GM19193 (cell line): ENCODE results near the gene JAG2.

Experiments used
- POLR2A ChIP-seq: IDR thresholded peaks from 4 replicates; pipeline ENCODE4 v1.6.1; 2011; ENCODE audit not compliant: insufficient read depth, insufficient read length; ENCODE audit errors: extremely low read depth

JAG2 gene

GRCh38 chr14:105123064-105123665, 45.4 kb downstream of the JAG2 start:
- no peak for TF ChIP-seq POLR2A

- TF ChIP-seq POLR2A: no peak
Measured at GRCh38 chr14:105120056-105120455, 48.5 kb downstream of the JAG2 start.

GRCh38 chr14:105119408-105120025, 49.1 kb downstream of the JAG2 start:
- TF ChIP-seq POLR2A: no peak

- no peak for TF ChIP-seq POLR2A
Measured at GRCh38 chr14:105118646-105119407, 49.7 kb downstream of the JAG2 start.

GRCh38 chr14:105117710-105118385, 50.7 kb downstream of the JAG2 start:
- TF ChIP-seq POLR2A: no peak

GRCh38 chr14:105117257-105117646, 51.3 kb downstream of the JAG2 start:
- no peak for TF ChIP-seq POLR2A

GRCh38 chr14:105116451-105117256, 51.9 kb downstream of the JAG2 start:
- TF ChIP-seq POLR2A: no peak

GRCh38 chr14:105108516-105108864, 60.1 kb downstream of the JAG2 start:
- TF ChIP-seq POLR2A: no peak

- no peak for TF ChIP-seq POLR2A
Measured at GRCh38 chr14:105107781-105108515, 60.6 kb downstream of the JAG2 start.

GRCh38 chr14:105107351-105107750, 61.2 kb downstream of the JAG2 start:
- TF ChIP-seq POLR2A: no peak

GRCh38 chr14:105105158-105105557, 63.4 kb downstream of the JAG2 start:
- TF ChIP-seq POLR2A: no peak

- TF ChIP-seq POLR2A: no peak
Measured at GRCh38 chr14:105102893-105103292, 65.7 kb downstream of the JAG2 start.

- no peak for TF ChIP-seq POLR2A
Measured at GRCh38 chr14:105102361-105102870, 66.2 kb downstream of the JAG2 start.

GRCh38 chr14:105100910-105101309, 67.7 kb downstream of the JAG2 start:
- TF ChIP-seq POLR2A: no peak
